ENCODE data around the gene POC1A. TPM values are rescaled to one million over a fixed set of nuclear protein-coding genes. Genes with fewer than 3 reads are reported as not detected.
A peak's percentile ranks its signal among the peaks of the same experiment; 100 is the strongest.

Gene POC1A
- total RNA-seq, 1 donor: 10.0 TPM

GRCh38 chr3:52120556-52121463 is 33.4 kb downstream of the POC1A start:
- DNase-seq (ENCODE audit: low read depth): peak; percentile 33
- no peak overlapping the region for H3K4me3 ChIP-seq (ENCODE audit: low read depth, low read length)
- TF ChIP-seq CTCF (IDR thresholded peaks at IDR 0.05; ENCODE audit: insufficient read depth, low read length): no peak

GRCh38 chr3:52119826-52120225 is 34.4 kb downstream of the POC1A start:
- no peak for TF ChIP-seq CTCF (IDR thresholded peaks at IDR 0.05; ENCODE audit: insufficient read depth, low read length)
- H3K4me3 ChIP-seq (ENCODE audit: low read depth, low read length): no peak overlapping the region
- no peak for DNase-seq (ENCODE audit: low read depth)

- H3K4me3 ChIP-seq (ENCODE audit: low read depth, low read length): no peak overlapping the region
- no peak for TF ChIP-seq CTCF (IDR thresholded peaks at IDR 0.05; ENCODE audit: insufficient read depth, low read length)
- no peak for DNase-seq (ENCODE audit: low read depth)
Measured at GRCh38 chr3:52119099-52119498, 35.1 kb downstream of the POC1A start.

GRCh38 chr3:52118156-52118875 is 35.9 kb downstream of the POC1A start:
- TF ChIP-seq CTCF (IDR thresholded peaks at IDR 0.05; ENCODE audit: insufficient read depth, low read length): no peak
- no peak overlapping the region for H3K4me3 ChIP-seq (ENCODE audit: low read depth, low read length)
- no peak for DNase-seq (ENCODE audit: low read depth)

GRCh38 chr3:52117537-52117936 is 36.7 kb downstream of the POC1A start:
- no peak overlapping the region for H3K4me3 ChIP-seq (ENCODE audit: low read depth, low read length)
- no peak for TF ChIP-seq CTCF (IDR thresholded peaks at IDR 0.05; ENCODE audit: insufficient read depth, low read length)
- no peak for DNase-seq (ENCODE audit: low read depth)

GRCh38 chr3:52112056-52112455 is 42.2 kb downstream of the POC1A start:
- H3K4me3 ChIP-seq (ENCODE audit: low read depth, low read length): no peak overlapping the region
- no peak for TF ChIP-seq CTCF (IDR thresholded peaks at IDR 0.05; ENCODE audit: insufficient read depth, low read length)
- DNase-seq (ENCODE audit: low read depth): no peak
